OCI-LY7 (cell line): ENCODE results near the gene C1orf87.

Source experiments
- EZH2phosphoT487 ChIP-seq: fragments of 200-600 bp; sonication (generic); IDR thresholded peaks from 2 replicates; pipeline ENCODE4 v1.6.1; 2018; ENCODE audit warnings: low read depth, borderline replicate concordance, mild to moderate bottlenecking, mixed run types, antibody characterized with exemption, low read length, moderate library complexity, mixed read lengths
- TF ChIP-seq, protein P1 (sequence below): fragments of 200-600 bp; sonication (generic); conservative IDR thresholded peaks from 2 replicates; pipeline ENCODE4 v1.5.1; 2014; ENCODE audit warnings: mild to moderate bottlenecking, antibody characterized with exemption, low read length, moderate library complexity, mixed read lengths

DNA sequence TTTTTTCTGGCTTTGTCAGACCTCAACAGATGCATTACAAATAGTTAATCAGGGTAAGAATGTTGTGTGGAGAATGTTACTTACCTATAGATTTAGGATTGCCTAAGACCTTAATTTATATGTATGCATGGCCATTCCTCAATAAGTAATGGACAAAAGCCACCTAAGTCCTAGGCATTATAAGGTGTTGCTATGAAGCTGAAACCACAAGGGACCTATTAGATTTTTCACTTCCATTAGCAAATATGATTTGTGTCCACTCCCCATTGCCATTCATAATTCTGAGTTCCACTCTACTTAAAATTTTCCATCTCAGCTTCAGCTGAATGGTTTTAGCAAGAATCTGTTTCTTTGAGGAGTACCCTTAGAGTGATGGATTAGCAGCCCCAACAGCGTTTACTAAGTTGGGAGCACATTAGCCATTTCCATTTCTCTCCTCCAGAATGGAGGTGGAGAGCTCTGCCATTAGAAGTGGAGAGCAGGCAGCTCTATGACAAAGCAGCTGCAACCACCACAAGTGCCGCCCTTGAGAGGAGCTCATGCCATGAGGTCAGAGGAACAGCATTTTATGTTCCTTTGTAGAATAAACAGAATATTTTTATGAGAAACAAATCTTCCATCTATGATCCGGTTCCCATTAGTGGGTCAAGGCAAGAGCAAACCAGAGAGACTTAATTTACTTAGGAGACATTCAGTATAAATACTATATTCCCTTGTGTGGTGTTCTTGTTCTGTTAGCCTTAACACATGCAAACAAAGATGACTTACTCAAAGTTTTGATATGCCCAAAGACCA is 28.9 kb upstream of the C1orf87 start:
- TF ChIP-seq, protein P1, sequence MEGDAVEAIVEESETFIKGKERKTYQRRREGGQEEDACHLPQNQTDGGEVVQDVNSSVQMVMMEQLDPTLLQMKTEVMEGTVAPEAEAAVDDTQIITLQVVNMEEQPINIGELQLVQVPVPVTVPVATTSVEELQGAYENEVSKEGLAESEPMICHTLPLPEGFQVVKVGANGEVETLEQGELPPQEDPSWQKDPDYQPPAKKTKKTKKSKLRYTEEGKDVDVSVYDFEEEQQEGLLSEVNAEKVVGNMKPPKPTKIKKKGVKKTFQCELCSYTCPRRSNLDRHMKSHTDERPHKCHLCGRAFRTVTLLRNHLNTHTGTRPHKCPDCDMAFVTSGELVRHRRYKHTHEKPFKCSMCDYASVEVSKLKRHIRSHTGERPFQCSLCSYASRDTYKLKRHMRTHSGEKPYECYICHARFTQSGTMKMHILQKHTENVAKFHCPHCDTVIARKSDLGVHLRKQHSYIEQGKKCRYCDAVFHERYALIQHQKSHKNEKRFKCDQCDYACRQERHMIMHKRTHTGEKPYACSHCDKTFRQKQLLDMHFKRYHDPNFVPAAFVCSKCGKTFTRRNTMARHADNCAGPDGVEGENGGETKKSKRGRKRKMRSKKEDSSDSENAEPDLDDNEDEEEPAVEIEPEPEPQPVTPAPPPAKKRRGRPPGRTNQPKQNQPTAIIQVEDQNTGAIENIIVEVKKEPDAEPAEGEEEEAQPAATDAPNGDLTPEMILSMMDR, result no peak
- TF ChIP-seq EZH2phosphoT487, result no peak
